GM23338 (cell line): Measurements from ENCODE around the gene EIF4G3.

ENCODE experiments used
- CREB1 ChIP-seq: fragments of 250-450 bp; sonication (Bioruptor Pico); IDR thresholded peaks from 2 replicates; pipeline ENCODE4 v1.5.0; 2020; ENCODE audit warnings: low read depth, mild to moderate bottlenecking, moderate library complexity
- CTCF ChIP-seq, 2 experiments: fragments of 200-600 bp in 1 of 2; sonication (generic) in 1 of 2; conservative IDR thresholded peaks; 2 replicates each; pipeline versions ENCODE4 v1.5.1 to v1.6.1; 2016 to 2017; ENCODE audit warnings: antibody characterized with exemption in 2 of 2, low read depth in 2 of 2, mild to moderate bottlenecking in 2 of 2, moderate library complexity in 1 of 2
- ETS1 ChIP-seq: IDR thresholded peaks from 2 replicates; pipeline ENCODE4 v1.6.1; 2016; ENCODE audit warnings: antibody characterized with exemption
- EZH2 ChIP-seq: fragments of 200-600 bp; sonication (generic); IDR thresholded peaks from one replicate; pipeline ENCODE4 v1.8.0; 2017; ENCODE audit warnings: antibody characterized with exemption, mild to moderate bottlenecking, low read depth; ENCODE audit not compliant: unreplicated experiment
- EZH2phosphoT487 ChIP-seq: fragments of 200-600 bp; sonication (generic); IDR thresholded peaks from one replicate; pipeline ENCODE4 v1.8.1; 2018; ENCODE audit warnings: antibody characterized with exemption; ENCODE audit not compliant: unreplicated experiment
- POLR2AphosphoS5 ChIP-seq: IDR thresholded peaks from 2 replicates; pipeline ENCODE4 v1.6.1; 2016; ENCODE audit warnings: antibody characterized with exemption, low read depth
- REST ChIP-seq: IDR thresholded peaks from one replicate; pipeline ENCODE4 v1.6.1; 2018; ENCODE audit warnings: antibody characterized with exemption; ENCODE audit not compliant: unreplicated experiment
- STAT1 ChIP-seq: IDR thresholded peaks from one replicate; pipeline ENCODE4 v1.6.1; 2016; ENCODE audit warnings: antibody characterized with exemption; ENCODE audit not compliant: unreplicated experiment
- ZNF331 ChIP-seq: fragments of 250-450 bp; sonication (Bioruptor Pico); IDR thresholded peaks from 2 replicates; pipeline ENCODE4 v1.5.0; 2020; ENCODE audit warnings: low read depth, mild to moderate bottlenecking, moderate library complexity

- TF ChIP-seq CTCF (conservative IDR thresholded peaks at IDR 0.05; ENCODE audit: low read depth in 2 of 2) (no peak), ETS1 (no peak), CREB1 (no peak), ZNF331 (CRISPR knock-in tag) (no peak), STAT1 (no peak), EZH2 (no peak), REST (no peak), POLR2AphosphoS5 (no peak), EZH2phosphoT487 (no peak)
Measured at GRCh38 chr1:21124846-21125245, 51.9 kb downstream of the EIF4G3 start.
